ENCODE results near the gene PFDN1.
A peak's percentile ranks its signal among the peaks of the same experiment; 100 is the strongest.

PFDN1 gene

DNA sequence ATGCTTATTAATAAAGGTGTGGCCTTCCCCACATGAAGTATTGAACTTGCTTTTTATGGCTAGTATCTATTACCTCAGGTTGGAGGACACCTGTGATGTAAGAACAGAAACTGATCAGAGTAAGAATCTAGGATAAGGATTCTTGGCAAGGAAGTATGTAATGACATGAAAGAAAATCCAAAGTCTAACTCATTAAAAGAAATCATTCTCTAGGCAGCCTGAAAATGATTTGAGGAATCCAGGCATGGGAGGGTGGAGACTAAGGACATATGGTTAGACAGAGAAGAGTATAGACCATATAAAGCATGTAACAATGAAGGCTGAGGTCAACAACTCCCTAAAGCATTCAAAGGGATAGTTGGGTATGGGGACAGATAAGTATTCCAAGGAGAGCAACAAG lies 32.9 kb downstream of the PFDN1 start:
- H3K27ac Mint-ChIP-seq: no peak overlapping the region
- no peaks in the 10 kb centered on the region for H3K9me3 Mint-ChIP-seq
- H3K36me3 Mint-ChIP-seq (ENCODE audit: low read depth): peaks cover 6% of the 10 kb centered on the region
- H3K4me3 Mint-ChIP-seq: no peak overlapping the region
- H3K4me1 Mint-ChIP-seq (ENCODE audit: low read depth): peaks cover 33% of the 10 kb centered on the region
- H3K27me3 Mint-ChIP-seq (ENCODE audit: low read depth): no peaks in the 10 kb centered on the region
- no peak for DNase-seq (ENCODE audit: low spot score)

DNA sequence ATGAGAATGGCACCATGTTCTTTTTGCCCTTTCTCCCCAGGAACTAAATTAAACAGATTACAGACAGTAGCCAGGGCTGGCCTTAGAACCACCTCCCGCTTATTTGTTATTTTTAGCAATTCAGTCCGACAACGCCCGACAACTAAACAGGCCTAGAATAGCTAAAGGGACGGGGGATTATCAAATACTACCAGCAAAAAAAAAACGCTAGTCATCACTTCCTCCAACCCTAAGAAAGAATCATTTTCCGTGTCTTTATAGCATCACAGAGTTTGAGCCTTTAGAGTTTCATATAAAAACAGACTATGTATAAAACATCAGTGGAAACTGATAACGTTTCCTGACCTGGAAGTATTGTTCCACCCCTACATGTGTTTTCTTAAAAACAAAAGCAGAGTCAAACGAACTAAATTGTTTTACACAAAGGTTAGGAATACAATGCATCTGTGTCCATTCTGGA lies 35.3 kb downstream of the PFDN1 start:
- no peaks in the 10 kb centered on the region for H3K27me3 Mint-ChIP-seq (ENCODE audit: low read depth)
- no peaks in the 10 kb centered on the region for H3K9me3 Mint-ChIP-seq
- H3K4me3 Mint-ChIP-seq: peak overlapping the region; percentile 6
- DNase-seq (ENCODE audit: low spot score): no peak
- no peak overlapping the region for H3K27ac Mint-ChIP-seq
- H3K36me3 Mint-ChIP-seq (ENCODE audit: low read depth): peaks cover under 1% of the 10 kb centered on the region
- peaks cover 31% of the 10 kb centered on the region for H3K4me1 Mint-ChIP-seq (ENCODE audit: low read depth)

- Mint-ChIP-seq H3K4me3 (peak overlapping the region; percentile 6), H3K36me3 (ENCODE audit: low read depth) (peaks cover 4% of the 10 kb centered on the region), H3K9me3 (no peaks in the 10 kb centered on the region), H3K27ac (no peak overlapping the region), H3K4me1 (ENCODE audit: low read depth) (peaks cover 31% of the 10 kb centered on the region), H3K27me3 (ENCODE audit: low read depth) (no peaks in the 10 kb centered on the region)
- no peak for DNase-seq (ENCODE audit: low spot score)
Measured at GRCh38 chr5:140267201-140267540, 35.7 kb downstream of the PFDN1 start.

DNA sequence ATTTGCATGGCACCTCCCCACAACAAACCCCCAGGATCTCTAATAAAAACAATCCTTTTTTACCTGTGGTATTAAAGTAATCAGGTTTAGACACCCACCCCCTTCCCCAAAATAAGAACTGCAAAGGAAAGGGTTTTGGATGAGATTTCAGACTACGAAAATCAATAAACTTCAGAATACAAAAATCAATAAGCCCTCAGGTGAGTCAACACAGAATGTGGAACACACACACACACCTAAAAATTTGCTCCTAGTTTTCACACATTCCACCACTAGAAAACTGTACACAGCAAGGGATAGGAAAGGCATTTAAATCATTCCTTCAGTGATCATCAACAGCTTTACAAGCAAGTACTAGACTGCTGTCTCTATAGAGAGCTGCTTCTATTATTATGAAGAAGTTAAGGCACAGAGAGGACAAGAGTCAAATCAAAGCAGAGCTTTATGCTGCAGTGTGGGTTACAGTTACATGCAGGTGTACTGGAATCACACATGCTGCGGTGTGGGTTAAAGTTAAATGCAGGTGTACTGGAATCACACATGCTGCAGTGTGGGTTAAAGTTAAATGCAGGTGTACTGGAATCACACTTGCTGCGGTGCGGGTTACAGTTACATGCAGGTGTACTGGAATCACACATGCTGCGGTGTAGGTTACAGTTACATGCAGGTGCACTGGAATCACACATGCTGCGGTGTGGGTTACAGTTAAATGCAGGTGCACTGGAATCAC lies 36.3 kb downstream of the PFDN1 start:
- Mint-ChIP-seq H3K4me3 (peak overlapping the region; percentile 7), H3K27ac (peak overlapping the region; percentile 42)

DNA sequence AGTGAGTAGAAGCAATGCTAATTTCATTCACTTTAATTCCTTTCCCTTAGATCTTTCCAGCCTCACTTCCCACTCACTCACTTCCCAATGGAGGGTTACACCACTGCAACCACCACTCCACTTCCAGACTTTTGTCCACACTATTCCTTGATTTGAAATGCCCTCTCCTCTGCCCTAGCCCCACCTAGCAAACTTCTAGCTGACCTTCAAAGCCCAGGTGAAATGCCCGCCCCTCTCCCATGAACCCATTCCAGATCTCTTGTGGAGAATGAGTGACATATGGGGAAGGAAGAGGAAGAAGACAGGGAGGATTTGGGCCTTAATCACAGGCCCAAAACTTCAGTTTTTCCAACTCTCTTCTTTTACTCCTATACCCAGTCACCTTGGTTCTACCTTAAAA lies 37.1 kb downstream of the PFDN1 start:
- Mint-ChIP-seq H3K36me3 (ENCODE audit: low read depth) (peaks cover 4% of the 10 kb centered on the region), H3K4me1 (ENCODE audit: low read depth) (peaks cover 35% of the 10 kb centered on the region), H3K4me3 (peak overlapping the region; percentile 6), H3K27ac (peak overlapping the region; percentile 42), H3K9me3 (no peaks in the 10 kb centered on the region), H3K27me3 (ENCODE audit: low read depth) (no peaks in the 10 kb centered on the region)
- no peak for DNase-seq (ENCODE audit: low spot score)

More for the DNA sequence above, 36.3 kb downstream of the PFDN1 start:
- Mint-ChIP-seq H3K9me3 (no peaks in the 10 kb centered on the region), H3K36me3 (ENCODE audit: low read depth) (peaks cover 4% of the 10 kb centered on the region), H3K27me3 (ENCODE audit: low read depth) (no peaks in the 10 kb centered on the region), H3K4me1 (ENCODE audit: low read depth) (peaks cover 33% of the 10 kb centered on the region)
- no peak for DNase-seq (ENCODE audit: low spot score)

DNA sequence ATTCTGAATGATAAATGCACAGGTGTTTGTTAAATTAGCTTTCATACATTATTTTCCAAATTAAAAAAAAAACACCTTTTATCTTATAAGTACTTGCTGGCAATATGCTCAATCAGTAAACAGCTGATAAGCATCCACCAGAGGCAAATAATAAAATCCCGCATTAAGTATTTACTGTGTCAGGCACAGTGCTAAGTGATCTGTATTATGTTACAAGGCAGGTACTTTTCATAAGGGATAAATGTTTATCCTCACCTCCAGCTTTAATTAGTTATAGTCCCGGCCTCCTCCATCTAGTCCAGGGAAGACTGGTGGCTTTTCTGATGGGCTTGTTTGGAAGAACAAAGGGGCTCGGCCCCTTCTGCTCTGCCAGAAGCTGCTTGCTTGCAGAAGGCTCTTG lies 40.1 kb downstream of the PFDN1 start:
- no peaks in the 10 kb centered on the region for H3K27me3 Mint-ChIP-seq (ENCODE audit: low read depth)
- DNase-seq (ENCODE audit: low spot score): no peak
- peaks cover 50% of the 10 kb centered on the region for H3K4me1 Mint-ChIP-seq (ENCODE audit: low read depth)
- no peak overlapping the region for H3K27ac Mint-ChIP-seq
- H3K36me3 Mint-ChIP-seq (ENCODE audit: low read depth): peaks cover 25% of the 10 kb centered on the region
- no peak overlapping the region for H3K4me3 Mint-ChIP-seq
- no peaks in the 10 kb centered on the region for H3K9me3 Mint-ChIP-seq

DNA sequence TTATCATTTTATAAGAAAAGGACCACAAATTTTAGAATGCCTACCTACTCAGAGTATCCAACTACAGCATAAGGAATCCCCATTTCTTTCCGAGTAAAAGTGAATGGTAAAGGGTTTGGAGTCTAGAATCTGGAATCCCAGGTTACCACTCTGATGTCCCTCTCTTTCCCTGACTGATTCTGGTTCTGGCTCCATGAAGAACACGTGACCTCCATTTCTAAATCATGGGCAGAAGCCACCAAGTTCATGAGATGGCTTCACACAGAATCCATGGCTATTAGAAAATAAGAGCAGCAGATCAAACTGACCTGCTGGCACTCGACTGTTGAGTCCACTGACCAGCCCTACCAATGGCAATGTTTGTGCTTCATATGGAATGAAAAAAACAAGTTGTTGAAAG lies 40.7 kb downstream of the PFDN1 start:
- Mint-ChIP-seq H3K36me3 (ENCODE audit: low read depth) (peaks cover 30% of the 10 kb centered on the region), H3K27ac (no peak overlapping the region), H3K4me3 (no peak overlapping the region), H3K27me3 (ENCODE audit: low read depth) (no peaks in the 10 kb centered on the region), H3K9me3 (no peaks in the 10 kb centered on the region), H3K4me1 (ENCODE audit: low read depth) (peaks cover 50% of the 10 kb centered on the region)
- no peak for DNase-seq (ENCODE audit: low spot score)

DNA sequence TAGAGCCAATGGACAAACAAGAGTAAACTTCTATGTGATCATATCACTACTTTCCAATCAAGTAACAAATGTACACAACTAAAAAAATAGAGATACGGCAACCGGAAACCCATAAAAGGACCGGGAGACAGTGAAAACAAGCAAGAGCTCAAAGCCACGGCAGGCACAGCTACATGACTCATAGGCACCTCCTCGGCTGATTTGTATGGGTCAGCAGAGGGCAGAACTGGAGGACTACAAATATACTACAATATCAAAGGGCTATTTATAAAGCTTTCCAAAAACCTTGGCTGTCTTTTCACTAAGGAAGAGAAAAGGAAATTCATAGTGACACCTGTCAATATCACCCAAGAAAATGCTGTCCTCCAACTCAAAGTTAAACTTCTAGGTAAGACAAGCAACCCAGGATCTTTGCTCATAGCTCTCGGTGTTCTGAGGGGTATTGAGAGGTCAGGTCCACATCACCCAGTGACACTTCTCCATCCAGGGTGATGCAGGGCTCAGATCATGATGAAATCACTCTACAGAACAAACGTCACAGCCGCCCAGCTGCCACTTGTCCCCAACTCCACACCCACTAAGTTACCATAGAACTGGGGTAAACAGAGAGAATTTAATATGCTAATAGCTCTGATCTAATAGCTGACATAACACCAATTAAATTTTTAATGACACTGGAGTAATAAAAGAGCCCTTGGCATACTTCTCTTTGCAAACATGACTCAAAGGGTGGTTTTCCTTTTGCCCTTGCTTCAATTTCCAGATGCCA lies 41.3 kb downstream of the PFDN1 start:
- peaks cover 45% of the 10 kb centered on the region for H3K4me1 Mint-ChIP-seq (ENCODE audit: low read depth)
- H3K27me3 Mint-ChIP-seq (ENCODE audit: low read depth): no peaks in the 10 kb centered on the region
- peaks cover 30% of the 10 kb centered on the region for H3K36me3 Mint-ChIP-seq (ENCODE audit: low read depth)
- no peak for DNase-seq (ENCODE audit: low spot score)
- peak overlapping the region; percentile 45 for H3K27ac Mint-ChIP-seq
- no peaks in the 10 kb centered on the region for H3K9me3 Mint-ChIP-seq
- H3K4me3 Mint-ChIP-seq: no peak overlapping the region

- Mint-ChIP-seq H3K36me3 (ENCODE audit: low read depth) (peaks cover 30% of the 10 kb centered on the region), H3K4me1 (ENCODE audit: low read depth) (peaks cover 31% of the 10 kb centered on the region), H3K9me3 (no peaks in the 10 kb centered on the region), H3K27me3 (ENCODE audit: low read depth) (no peaks in the 10 kb centered on the region), H3K27ac (no peak overlapping the region), H3K4me3 (no peak overlapping the region)
- DNase-seq (ENCODE audit: low spot score): no peak
Measured at GRCh38 chr5:140260089-140260656, 42.7 kb downstream of the PFDN1 start.

GRCh38 chr5:140259500-140259899 lies 43.4 kb downstream of the PFDN1 start:
- Mint-ChIP-seq H3K27me3 (ENCODE audit: low read depth) (no peaks in the 10 kb centered on the region), H3K36me3 (ENCODE audit: low read depth) (peaks cover 30% of the 10 kb centered on the region), H3K9me3 (no peaks in the 10 kb centered on the region), H3K4me3 (peak overlapping the region; percentile 55), H3K27ac (peak overlapping the region; percentile 20), H3K4me1 (ENCODE audit: low read depth) (peaks cover 29% of the 10 kb centered on the region)
- DNase-seq (ENCODE audit: low spot score): no peak

DNA sequence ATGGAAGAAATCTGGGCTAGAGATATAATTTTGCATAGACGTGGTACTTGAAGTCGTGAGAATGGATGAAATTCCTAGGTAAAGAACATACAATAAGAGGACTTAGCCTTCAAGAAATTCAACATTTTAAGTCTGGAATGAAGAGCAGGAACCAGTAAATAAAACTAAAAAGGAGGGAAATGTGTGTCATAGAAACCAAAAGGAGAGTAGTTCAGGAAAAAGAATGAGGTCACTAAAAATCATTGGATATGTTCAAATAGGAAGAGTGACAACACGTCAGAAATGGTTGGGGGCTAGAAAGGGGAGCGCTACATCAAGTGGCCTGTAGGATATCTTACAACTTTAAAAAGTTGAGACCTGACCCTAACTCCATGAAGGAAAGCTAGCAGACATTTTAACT lies 44.0 kb downstream of the PFDN1 start:
- Mint-ChIP-seq H3K27me3 (ENCODE audit: low read depth) (no peaks in the 10 kb centered on the region), H3K9me3 (no peaks in the 10 kb centered on the region), H3K4me1 (ENCODE audit: low read depth) (peaks cover 27% of the 10 kb centered on the region), H3K4me3 (peak overlapping the region; percentile 55), H3K36me3 (ENCODE audit: low read depth) (peaks cover 30% of the 10 kb centered on the region), H3K27ac (peak overlapping the region; percentile 52)
- no peak for DNase-seq (ENCODE audit: low spot score)

GRCh38 chr5:140258016-140258415 lies 44.9 kb downstream of the PFDN1 start:
- Mint-ChIP-seq H3K9me3 (no peaks in the 10 kb centered on the region), H3K27ac (no peak overlapping the region), H3K27me3 (ENCODE audit: low read depth) (no peaks in the 10 kb centered on the region), H3K4me1 (ENCODE audit: low read depth) (peaks cover 27% of the 10 kb centered on the region), H3K36me3 (ENCODE audit: low read depth) (peaks cover 30% of the 10 kb centered on the region), H3K4me3 (no peak overlapping the region)
- DNase-seq (ENCODE audit: low spot score): no peak

DNA sequence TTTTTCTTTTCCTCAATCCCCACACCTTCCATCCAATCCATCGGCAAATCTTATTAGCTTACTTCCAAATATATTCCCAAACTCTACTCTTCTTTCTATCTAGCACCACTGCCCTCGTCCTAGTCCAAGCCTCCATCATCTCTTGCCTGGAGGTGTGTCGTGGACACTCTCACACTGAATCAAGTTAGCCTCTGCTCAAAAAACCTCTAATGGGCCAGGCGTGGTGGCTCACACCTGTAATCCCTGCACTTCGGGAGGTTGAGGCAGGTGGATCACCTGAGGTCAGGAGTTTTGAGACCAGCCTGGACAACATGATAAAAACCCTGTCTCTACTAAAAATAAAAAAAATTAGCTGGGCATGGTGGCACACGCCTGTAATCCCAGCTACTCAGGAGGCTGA lies 46.2 kb downstream of the PFDN1 start:
- Mint-ChIP-seq H3K9me3 (no peaks in the 10 kb centered on the region), H3K36me3 (ENCODE audit: low read depth) (peaks cover 26% of the 10 kb centered on the region), H3K27me3 (ENCODE audit: low read depth) (no peaks in the 10 kb centered on the region), H3K4me3 (no peak overlapping the region), H3K4me1 (ENCODE audit: low read depth) (peaks cover 38% of the 10 kb centered on the region), H3K27ac (no peak overlapping the region)
- no peak for DNase-seq (ENCODE audit: low spot score)

- Mint-ChIP-seq H3K4me1 (ENCODE audit: low read depth) (peaks cover 42% of the 10 kb centered on the region), H3K36me3 (ENCODE audit: low read depth) (peaks cover 28% of the 10 kb centered on the region), H3K27me3 (ENCODE audit: low read depth) (no peaks in the 10 kb centered on the region), H3K9me3 (no peaks in the 10 kb centered on the region), H3K27ac (no peak overlapping the region), H3K4me3 (no peak overlapping the region)
- no peak for DNase-seq (ENCODE audit: low spot score)
Measured at GRCh38 chr5:140255460-140256157, 47.3 kb downstream of the PFDN1 start.
